SK-N-SH (cell line): Measurements from ENCODE around the gene FMN2. TPM values are rescaled to one million over a fixed set of nuclear protein-coding genes. Genes with fewer than 3 reads are reported as not detected.
A peak's percentile ranks its signal among the peaks of the same experiment; 100 is the strongest.

Experiments
- CTCF ChIA-PET: fragments of 300-600, 350-600 bp; formaldehyde crosslinking; extraction: SDS; loops from one replicate; lab custom pipeline; 2021; lab: Yijun Ruan, JAX
- POLR2A ChIA-PET: fragments of 350-600 bp; sonication (Branson Sonifier 250); formaldehyde crosslinking; extraction: SDS; loops from one replicate; lab custom pipeline; 2020; ENCODE audit warnings: antibody characterized with exemption, inconsistent platforms; lab: Yijun Ruan, JAX
- DNase-seq: peaks from one replicate; pipeline ENCODE4 v3.0.0; 2012
- H2AFZ ChIP-seq: fragments of 200-600 bp; sonication (generic); 2 replicates; pipeline ENCODE4 v1.8.1; 2016; ENCODE audit warnings: antibody characterized with exemption, mild to moderate bottlenecking, low read depth
- H3F3A ChIP-seq: fragments of 200-600 bp; sonication (generic); replicated peaks from 2 replicates; pipeline ENCODE3; 2016; ENCODE audit warnings: antibody characterized with exemption, mild to moderate bottlenecking; ENCODE audit not compliant: insufficient read depth
- H3K27ac ChIP-seq, 2 experiments: fragments of 200-500 bp in 1 of 2; fragments of 200-600 bp in 1 of 2; sonication (Bioruptor generic) in 1 of 2; sonication (generic), shearing (Covaris generic) in 1 of 2; 2 replicates each; pipeline versions ENCODE4 v1.5.1 to v1.6.1; 2014 to 2016; ENCODE audit warnings: low read depth in 2 of 2, inconsistent platforms in 1 of 2, low read length in 1 of 2, mild to moderate bottlenecking in 1 of 2, mixed read lengths in 1 of 2
- H3K27me3 ChIP-seq: fragments of 200-600 bp; sonication (generic), shearing (Covaris generic); 2 replicates; pipeline ENCODE4 v1.6.1; 2016; ENCODE audit warnings: mixed run types; ENCODE audit not compliant: insufficient read depth
- H3K36me3 ChIP-seq, 2 experiments: fragments of 200-500 bp in 1 of 2; fragments of 200-600 bp in 1 of 2; sonication (Bioruptor generic) in 1 of 2; sonication (generic) in 1 of 2; replicated peaks in 1 of 2; 2 replicates each; pipeline versions ENCODE3 to v1.5.1; 2014 to 2016; ENCODE audit warnings: low read length in 1 of 2, mild to moderate bottlenecking in 1 of 2; ENCODE audit not compliant: insufficient read depth in 2 of 2, control insufficient read depth in 1 of 2
- H3K4me1 ChIP-seq, 2 experiments: fragments of 200-500 bp in 1 of 2; fragments of 200-600 bp in 1 of 2; sonication (Bioruptor generic) in 1 of 2; sonication (generic), shearing (Covaris generic) in 1 of 2; 2 replicates each; pipeline versions ENCODE4 v1.5.1 to v1.6.1; 2014 to 2016; ENCODE audit warnings: low read depth in 1 of 2, low read length in 1 of 2, mixed run types in 1 of 2; ENCODE audit not compliant: insufficient read depth in 2 of 2, control insufficient read depth in 1 of 2
- H3K4me2 ChIP-seq: fragments of 200-600 bp; sonication (generic), shearing (Covaris generic); 2 replicates; pipeline ENCODE4 v1.6.1; 2017; ENCODE audit warnings: mixed run types
- H3K4me3 ChIP-seq, 2 experiments: fragments of 200-500 bp in 1 of 2; fragments of 200-600 bp in 1 of 2; sonication (Bioruptor generic) in 1 of 2; sonication (generic), shearing (Covaris generic) in 1 of 2; 2 replicates each; pipeline versions ENCODE4 v1.5.1 to v1.8.1; 2014 to 2016; ENCODE audit warnings: low read depth in 2 of 2, inconsistent platforms in 1 of 2, low read length in 1 of 2, mild to moderate bottlenecking in 1 of 2, mixed read lengths in 1 of 2, moderate library complexity in 1 of 2
- H3K79me2 ChIP-seq: fragments of 200-600 bp; sonication (generic); 2 replicates; pipeline ENCODE4 v1.8.1; 2017; ENCODE audit warnings: mild to moderate bottlenecking; ENCODE audit not compliant: insufficient read depth
- H3K9ac ChIP-seq: fragments of 200-600 bp; sonication (generic); 2 replicates; pipeline ENCODE4 v1.6.1; 2017; ENCODE audit warnings: mixed run types
- H3K9me2 ChIP-seq: fragments of 200-600 bp; sonication (generic); 2 replicates; pipeline ENCODE4 v1.6.1; 2017; ENCODE audit warnings: mixed run types
- H3K9me3 ChIP-seq: fragments of 200-600 bp; sonication (generic); 2 replicates; pipeline ENCODE4 v1.6.1; 2017; ENCODE audit warnings: mixed run types, mild to moderate bottlenecking, moderate library complexity
- H4K20me1 ChIP-seq: fragments of 200-600 bp; sonication (generic); 2 replicates; pipeline ENCODE4 v1.6.1; 2017; ENCODE audit warnings: mild to moderate bottlenecking, mixed run types; ENCODE audit not compliant: insufficient read depth
- CTCF ChIP-seq: fragments of 200-600 bp; sonication (generic); IDR thresholded peaks from 2 replicates; pipeline ENCODE4 v1.6.1; 2017; ENCODE audit warnings: antibody characterized with exemption, mild to moderate bottlenecking, moderate library complexity
- ELF1 ChIP-seq: IDR thresholded peaks from 2 replicates; pipeline ENCODE4 v1.4.0; 2012
- EP300 ChIP-seq, 2 experiments: IDR thresholded peaks; 2 replicates each; pipeline versions ENCODE4 v1.4.0 to v1.6.1; 2012; ENCODE audit warnings: borderline replicate concordance in 1 of 2, low read depth in 1 of 2, low read length in 1 of 2
- FOSL2 ChIP-seq: IDR thresholded peaks from 2 replicates; pipeline ENCODE4 v1.4.0; 2012; ENCODE audit warnings: low read depth, mild to moderate bottlenecking, moderate library complexity, borderline replicate concordance
- FOXJ3 ChIP-seq: sonication (generic); formaldehyde crosslinking; IDR thresholded peaks from 2 replicates; pipeline ENCODE4 v1.5.1; 2020; ENCODE audit warnings: mild to moderate bottlenecking, missing genetic modification reagents
- FOXM1 ChIP-seq: IDR thresholded peaks from 2 replicates; pipeline ENCODE4 v1.4.0; 2012; ENCODE audit warnings: low read depth, mild to moderate bottlenecking
- GATA2 ChIP-seq: sonication (generic); formaldehyde crosslinking; IDR thresholded peaks from 2 replicates; pipeline ENCODE4 v1.5.0; 2020; ENCODE audit warnings: mild to moderate bottlenecking, missing genetic modification reagents
- IRF3 ChIP-seq: fragments of 150-350 bp; IDR thresholded peaks from 2 replicates; pipeline ENCODE4 v1.6.1; 2016; ENCODE audit warnings: mild to moderate bottlenecking, low read depth, low read length
- JUND ChIP-seq: IDR thresholded peaks from 2 replicates; pipeline ENCODE4 v1.4.0; 2012
- MAX ChIP-seq: IDR thresholded peaks from 2 replicates; pipeline ENCODE4 v1.4.0; 2012; ENCODE audit warnings: low read depth
- MEF2A ChIP-seq: IDR thresholded peaks from 2 replicates; pipeline ENCODE4 v1.4.0; 2012; ENCODE audit warnings: low read depth, borderline replicate concordance
- MXI1 ChIP-seq: IDR thresholded peaks from 2 replicates; pipeline ENCODE4 v1.6.1; 2012; ENCODE audit warnings: mild to moderate bottlenecking, low read depth, low read length, improper control_type of control experiment
- NFIC ChIP-seq: IDR thresholded peaks from 2 replicates; pipeline ENCODE4 v1.4.0; 2012; ENCODE audit warnings: borderline replicate concordance
- NRF1 ChIP-seq: IDR thresholded peaks from 2 replicates; pipeline ENCODE4 v1.6.1; 2012; ENCODE audit warnings: low read depth, mild to moderate bottlenecking, low read length
- POLR2AphosphoS5 ChIP-seq: IDR thresholded peaks from 2 replicates; pipeline ENCODE4 v1.6.1; 2012; ENCODE audit warnings: low read depth, low read length
- RAD21 ChIP-seq: IDR thresholded peaks from 2 replicates; pipeline ENCODE4 v1.6.1; 2012; ENCODE audit warnings: mild to moderate bottlenecking, low read length
- RCOR1 ChIP-seq: fragments of 150-350 bp; IDR thresholded peaks from 2 replicates; pipeline ENCODE4 v1.6.1; 2017; ENCODE audit warnings: antibody characterized with exemption, low read length
- REST ChIP-seq: IDR thresholded peaks from 2 replicates; pipeline ENCODE4 v1.6.1; 2012; ENCODE audit warnings: mild to moderate bottlenecking, low read depth, low read length, moderate library complexity
- SMC3 ChIP-seq: IDR thresholded peaks from 2 replicates; pipeline ENCODE4 v1.6.1; 2012; ENCODE audit warnings: low read depth, low read length, improper control_type of control experiment
- TCF12 ChIP-seq: IDR thresholded peaks from 2 replicates; pipeline ENCODE4 v1.4.0; 2012
- USF1 ChIP-seq: IDR thresholded peaks from 2 replicates; pipeline ENCODE4 v1.4.0; 2012; ENCODE audit warnings: low read depth, borderline replicate concordance
- USF2 ChIP-seq: fragments of 150-350 bp; IDR thresholded peaks from 2 replicates; pipeline ENCODE4 v1.6.1; 2017; ENCODE audit warnings: antibody characterized with exemption, low read length, low read depth, borderline replicate concordance
- YY1 ChIP-seq: IDR thresholded peaks from 2 replicates; pipeline ENCODE4 v1.4.0; 2012; ENCODE audit warnings: low read depth, mild to moderate bottlenecking
- ZBTB33 ChIP-seq: IDR thresholded peaks from 2 replicates; pipeline ENCODE4 v1.4.0; 2012; ENCODE audit warnings: low read depth, borderline replicate concordance
- whole genome bisulfite sequencing: methylation state at CpG from one replicate; pipeline ENCODE4 v1.1.6; 2017; ENCODE audit warnings: low lambda C conversion rate; 5-methylcytosine and 5-hydroxymethylcytosine counted together
- polyA plus RNA-seq, 3 experiments: library from polyadenylated mRNA; depleted of rRNA; stranded (reverse); fragments of >200 nt; gene quantifications; 2 replicates each; pipeline ENCODE4 v1.2.3, GENCODE V29; 2012

Gene FMN2
- polyA plus RNA-seq, 1 of the 3 experiments (the other 2 are of a cell fraction): 7.2 TPM

- Histone ChIP-seq H3K36me3 (peaks cover 7 to 11% of the 10 kb centered on the region in 2 experiments), H3F3A (peaks cover 51% of the 10 kb centered on the region), H2AFZ (no peak overlapping the region), H3K4me3 (no peak overlapping the region), H3K4me1 (peaks cover 15 to 26% of the 10 kb centered on the region in 2 experiments; a peak in 3 of 4 replicates), H3K9me2 (no peaks in the 10 kb centered on the region), H3K9ac (no peak overlapping the region), H3K27ac (peak overlapping the region; percentile 73 to 80), H3K9me3 (no peaks in the 10 kb centered on the region), H3K27me3 (no peaks in the 10 kb centered on the region), H3K79me2 (peaks cover 28% of the 10 kb centered on the region), H3K4me2 (peak overlapping the region; percentile 6; the same call in 1 of the 2 replicates), H4K20me1 (no peaks in the 10 kb centered on the region)
- POLR2A ChIA-PET: no interaction called here
- no peak for DNase-seq
- CTCF ChIA-PET: interaction anchor here (1.2 to 1.3 kb wide), 2 partner anchors 408 to 499 kb away, joined by 3 to 7 read pairs; no protein-coding TSS in a partner anchor
- 25% methylated on average over 3 of the region's 3 CpGs for WGBS
- TF ChIP-seq IRF3 (no peak), YY1 (no peak), ZBTB33 (no peak), TCF12 (peak; percentile 83), POLR2AphosphoS5 (peak; percentile 54; the same call in 1 of the 2 replicates), FOXJ3 (CRISPR knock-in tag) (no peak), RAD21 (no peak), MAX (no peak), NRF1 (no peak), FOSL2 (peak; percentile 31; the same call in 1 of the 2 replicates), SMC3 (no peak), JUND (peak; percentile 68), GATA2 (CRISPR knock-in tag) (0 out of 2 replicates have a peak, but pooled peaks have one; percentile 19), EP300 (IDR thresholded peaks at IDR 0.05; ENCODE audit: borderline replicate concordance in 1 of 2, low read depth in 1 of 2, low read length in 1 of 2) (peak in 1 of 2 experiments; percentile 60; a peak in 3 of 4 replicates), MXI1 (no peak), RCOR1 (no peak), ELF1 (no peak), USF1 (no peak), NFIC (peak; percentile 24; the same call in 1 of the 2 replicates), REST (no peak), USF2 (no peak), MEF2A (no peak), CTCF (no peak), FOXM1 (no peak; the same call in 1 of the 2 replicates)
These were observed 102.0 kb downstream of the FMN2 start for GRCh38 chr1:240193679-240194078.
